Measurements from ENCODE around the gene SIRT3.
"Not testable (repeated sequence)": the region's sequence is repeated elsewhere in the genome, so short reads cannot be mapped to it uniquely, and the experiment has no call there.

Gene SIRT3

DNA sequence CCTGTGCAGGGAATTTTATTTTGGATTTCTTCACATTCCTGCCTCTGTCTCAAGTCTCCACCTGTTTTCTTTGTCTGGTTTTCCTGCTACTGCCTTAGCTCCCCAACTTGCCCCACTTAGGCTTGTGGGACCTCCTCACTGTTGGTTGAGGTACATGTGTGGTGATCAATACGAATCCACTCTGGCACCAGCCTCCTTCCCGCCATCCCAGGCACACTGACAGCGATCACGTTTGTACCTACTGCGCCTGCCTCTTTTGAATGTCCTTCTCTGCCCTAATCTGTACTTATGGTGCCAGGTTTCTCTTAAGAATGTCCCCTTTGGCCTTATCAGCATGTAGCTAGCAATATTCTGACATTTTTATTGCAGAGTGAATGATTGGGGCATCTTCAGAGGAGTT is 45.6 kb downstream of the SIRT3 start:
- H3K4me3 ChIP-seq (ENCODE audit: insufficient read depth, low read length, poor library complexity, severe bottlenecking); H3K27ac ChIP-seq (ENCODE audit: low read depth, low read length); H3K79me2 ChIP-seq (ENCODE audit: insufficient read depth, low read length); H4K20me1 ChIP-seq (ENCODE audit: low read depth, low read length); H2AFZ ChIP-seq (ENCODE audit: low read depth, low read length, severe bottlenecking); H3K9me2 ChIP-seq (replicated peaks; ENCODE audit: insufficient read depth, low read length); H3K27me3 ChIP-seq (ENCODE audit: low read length); H3K36me3 ChIP-seq (ENCODE audit: low read length); H3K9ac ChIP-seq (ENCODE audit: low read length); H3K9me3 ChIP-seq (ENCODE audit: insufficient read depth, low read length); H3F3A ChIP-seq (ENCODE audit: insufficient read depth); H3K4me2 ChIP-seq (ENCODE audit: low read depth, low read length, poor library complexity, severe bottlenecking): not testable (repeated sequence)

DNA sequence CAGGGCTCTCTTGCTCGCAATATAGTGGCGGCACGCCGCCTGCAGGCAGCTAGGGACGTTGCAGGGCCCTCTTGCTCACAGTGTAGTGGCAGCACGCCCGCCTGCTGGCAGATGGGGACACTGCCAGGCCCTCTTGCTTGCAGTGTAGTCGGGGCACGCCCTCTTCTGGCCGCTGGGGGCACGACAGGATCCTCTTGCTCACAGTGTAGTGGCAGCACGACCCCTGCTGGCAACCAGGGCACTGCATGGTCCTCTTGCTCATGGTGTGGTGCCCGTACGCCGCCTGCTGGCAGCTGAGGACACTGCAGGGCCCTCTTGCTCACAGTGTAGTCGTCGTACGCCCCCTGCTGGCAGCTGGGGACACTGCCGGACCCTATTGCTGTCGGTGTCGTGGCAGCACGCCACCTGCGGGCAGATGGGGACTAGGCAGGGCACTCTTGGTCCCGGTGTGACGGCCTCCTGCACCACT is 46.3 kb downstream of the SIRT3 start:
- H3K27me3 ChIP-seq (ENCODE audit: low read length); H3K36me3 ChIP-seq (ENCODE audit: low read length); H3K9ac ChIP-seq (ENCODE audit: low read length); H3K4me3 ChIP-seq (ENCODE audit: insufficient read depth, low read length, poor library complexity, severe bottlenecking); H3K9me3 ChIP-seq (ENCODE audit: insufficient read depth, low read length); H4K20me1 ChIP-seq (ENCODE audit: low read depth, low read length); H3K27ac ChIP-seq (ENCODE audit: low read depth, low read length); H2AFZ ChIP-seq (ENCODE audit: low read depth, low read length, severe bottlenecking); H3K4me2 ChIP-seq (ENCODE audit: low read depth, low read length, poor library complexity, severe bottlenecking); H3F3A ChIP-seq (ENCODE audit: insufficient read depth); H3K79me2 ChIP-seq (ENCODE audit: insufficient read depth, low read length); H3K9me2 ChIP-seq (replicated peaks; ENCODE audit: insufficient read depth, low read length): not testable (repeated sequence)

GRCh38 chr11:189200-189783 is 46.9 kb downstream of the SIRT3 start:
- H4K20me1 ChIP-seq (ENCODE audit: low read depth, low read length); H3K9ac ChIP-seq (ENCODE audit: low read length); H3K36me3 ChIP-seq (ENCODE audit: low read length); H3K9me3 ChIP-seq (ENCODE audit: insufficient read depth, low read length); H3K27me3 ChIP-seq (ENCODE audit: low read length); H3F3A ChIP-seq (ENCODE audit: insufficient read depth); H3K27ac ChIP-seq (ENCODE audit: low read depth, low read length); H3K9me2 ChIP-seq (replicated peaks; ENCODE audit: insufficient read depth, low read length); H3K4me3 ChIP-seq (ENCODE audit: insufficient read depth, low read length, poor library complexity, severe bottlenecking); H3K79me2 ChIP-seq (ENCODE audit: insufficient read depth, low read length); H2AFZ ChIP-seq (ENCODE audit: low read depth, low read length, severe bottlenecking); H3K4me2 ChIP-seq (ENCODE audit: low read depth, low read length, poor library complexity, severe bottlenecking): not testable (repeated sequence)

DNA sequence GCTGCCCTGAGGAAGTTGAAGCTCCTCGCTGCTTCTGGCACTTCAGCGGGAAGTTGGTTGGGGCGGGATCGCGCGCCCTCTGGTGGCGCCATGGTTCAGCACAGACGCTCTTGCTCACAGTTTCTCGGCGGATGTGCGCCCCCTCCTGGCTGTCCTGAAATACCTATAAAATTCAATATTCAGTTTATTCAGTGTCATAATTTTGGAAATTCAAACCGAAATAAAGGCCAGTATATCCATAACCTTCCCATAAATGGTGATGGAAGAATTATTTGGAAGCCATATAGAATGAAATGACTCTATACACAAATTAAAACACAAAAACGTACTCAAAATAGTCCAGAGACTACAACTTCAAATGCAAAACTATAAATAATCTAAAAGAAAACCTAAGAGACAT is 55.9 kb downstream of the SIRT3 start:
- not testable (repeated sequence) for H3K79me2 ChIP-seq (ENCODE audit: insufficient read depth, low read length); H3K9me3 ChIP-seq (ENCODE audit: insufficient read depth, low read length); H4K20me1 ChIP-seq (ENCODE audit: low read depth, low read length); H3K9me2 ChIP-seq (replicated peaks; ENCODE audit: insufficient read depth, low read length); H3K36me3 ChIP-seq (ENCODE audit: low read length); H3K27me3 ChIP-seq (ENCODE audit: low read length); H3K4me2 ChIP-seq (ENCODE audit: low read depth, low read length, poor library complexity, severe bottlenecking); H3K4me3 ChIP-seq (ENCODE audit: insufficient read depth, low read length, poor library complexity, severe bottlenecking); H3F3A ChIP-seq (ENCODE audit: insufficient read depth); H3K9ac ChIP-seq (ENCODE audit: low read length); H2AFZ ChIP-seq (ENCODE audit: low read depth, low read length, severe bottlenecking); H3K27ac ChIP-seq (ENCODE audit: low read depth, low read length)

Measured in SU-DHL-6 (cell line).